GM21619 (cell line): Measurements from ENCODE around the gene ASCL2.
"Not testable (repeated sequence)": the region's sequence is repeated elsewhere in the genome, so short reads cannot be mapped to it uniquely, and the experiment has no call there.

ENCODE experiments used
- ATAC-seq: cut with Tn5 transposase; IDR thresholded peaks from one replicate; pipeline ENCODE4 v1.9.1; 2021; ENCODE audit not compliant: unreplicated experiment

Gene ASCL2

DNA sequence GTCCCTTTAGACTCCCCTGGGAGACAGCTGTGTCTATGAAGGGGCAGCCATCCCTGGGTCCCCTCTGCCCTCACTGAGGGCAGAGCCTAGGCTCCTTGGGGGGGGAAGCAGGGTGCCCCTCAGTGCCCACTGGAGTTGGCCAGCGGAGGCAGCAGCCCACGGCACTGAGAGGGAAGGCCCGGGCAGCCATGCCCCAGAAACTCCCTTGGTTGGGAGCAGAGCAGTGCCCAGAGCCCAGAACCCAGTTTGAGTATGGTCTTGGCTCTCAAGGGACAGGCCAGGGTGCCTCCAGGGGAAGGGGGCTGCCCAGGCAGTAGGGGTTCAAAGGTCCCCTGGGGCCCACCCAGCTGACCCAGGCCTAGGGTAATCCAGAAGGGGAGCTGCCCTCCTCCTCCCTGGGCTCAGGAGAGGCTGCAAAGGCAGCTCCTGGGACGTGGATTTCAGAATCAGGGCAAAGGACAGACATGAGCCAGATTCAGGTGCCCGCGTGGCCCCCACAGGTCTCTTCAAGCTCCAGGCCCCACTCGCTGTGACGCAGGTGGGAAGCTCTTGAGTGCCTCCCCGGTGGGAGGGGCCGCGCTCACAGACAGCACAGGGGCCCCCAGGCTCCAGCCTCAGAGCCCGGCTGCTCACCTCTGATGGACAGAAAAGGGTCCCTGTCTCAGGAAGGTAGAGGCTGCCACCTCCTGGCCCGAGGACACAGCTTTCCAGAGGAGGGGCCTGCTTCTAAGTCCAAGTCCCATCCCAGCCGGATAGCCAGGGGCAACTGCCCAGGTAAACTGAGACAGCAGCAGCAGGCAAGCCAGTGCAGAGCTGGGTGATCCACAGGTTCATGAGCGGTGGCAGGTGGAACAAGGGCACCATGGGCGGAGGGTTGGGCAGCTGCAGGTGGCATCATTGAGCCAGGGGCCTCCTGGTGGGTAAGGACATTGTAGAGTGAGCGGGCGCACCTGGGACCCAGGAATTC is 28.7 kb upstream of the ASCL2 start:
- ATAC-seq: no peak

DNA sequence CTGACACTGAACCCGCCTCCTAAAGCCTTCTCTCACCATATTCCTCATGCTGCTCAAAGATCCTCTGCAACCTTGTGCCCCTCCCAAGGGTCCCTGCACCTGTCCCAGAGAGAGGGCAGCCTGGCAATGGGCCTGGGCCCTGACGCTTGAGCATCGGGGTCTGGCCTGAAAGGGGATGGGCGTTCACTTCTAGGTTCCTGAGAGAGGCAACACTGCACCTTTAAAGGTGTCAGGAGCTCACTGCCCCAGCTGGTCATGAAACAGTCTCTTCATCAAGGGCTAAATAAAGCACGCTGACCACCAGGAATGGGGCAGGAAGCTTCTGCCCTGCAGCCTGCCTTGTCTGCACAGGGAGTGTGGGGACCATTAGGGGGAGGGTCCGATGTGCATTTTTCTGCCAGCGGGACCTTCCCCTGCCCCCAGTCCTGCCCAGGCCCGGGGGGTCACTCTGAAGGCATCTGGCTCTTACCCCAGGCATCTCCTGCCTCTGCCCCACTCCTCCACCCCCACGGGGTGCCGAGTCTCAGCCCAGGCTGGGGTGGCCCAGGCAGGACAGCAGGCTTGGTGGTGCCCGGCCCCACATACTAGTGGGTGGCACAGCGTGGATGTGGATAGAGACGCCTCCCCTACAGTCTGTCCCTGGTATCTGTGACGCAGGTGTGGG is 27.9 kb upstream of the ASCL2 start:
- no peak for ATAC-seq

DNA sequence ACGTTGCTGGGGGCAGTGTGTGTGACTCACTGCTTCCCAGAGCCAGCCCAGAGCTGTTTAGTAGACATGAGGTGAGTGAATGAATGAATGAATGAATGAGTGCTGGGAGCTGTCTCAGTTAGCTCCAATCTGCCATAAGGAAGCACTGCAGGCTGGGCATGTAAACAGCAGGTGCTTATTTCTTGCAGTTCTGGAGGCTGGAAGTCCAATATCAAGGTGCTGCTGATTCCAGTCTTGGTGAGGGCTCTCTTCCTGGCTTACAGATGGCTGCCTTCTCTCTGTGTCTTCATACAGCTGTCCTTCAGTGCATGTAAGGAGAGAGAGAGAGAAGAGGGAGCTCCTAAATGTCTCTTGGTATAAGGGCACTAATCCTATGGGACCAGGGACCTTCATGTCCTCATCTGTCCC is 27.2 kb upstream of the ASCL2 start:
- no peak for ATAC-seq

DNA sequence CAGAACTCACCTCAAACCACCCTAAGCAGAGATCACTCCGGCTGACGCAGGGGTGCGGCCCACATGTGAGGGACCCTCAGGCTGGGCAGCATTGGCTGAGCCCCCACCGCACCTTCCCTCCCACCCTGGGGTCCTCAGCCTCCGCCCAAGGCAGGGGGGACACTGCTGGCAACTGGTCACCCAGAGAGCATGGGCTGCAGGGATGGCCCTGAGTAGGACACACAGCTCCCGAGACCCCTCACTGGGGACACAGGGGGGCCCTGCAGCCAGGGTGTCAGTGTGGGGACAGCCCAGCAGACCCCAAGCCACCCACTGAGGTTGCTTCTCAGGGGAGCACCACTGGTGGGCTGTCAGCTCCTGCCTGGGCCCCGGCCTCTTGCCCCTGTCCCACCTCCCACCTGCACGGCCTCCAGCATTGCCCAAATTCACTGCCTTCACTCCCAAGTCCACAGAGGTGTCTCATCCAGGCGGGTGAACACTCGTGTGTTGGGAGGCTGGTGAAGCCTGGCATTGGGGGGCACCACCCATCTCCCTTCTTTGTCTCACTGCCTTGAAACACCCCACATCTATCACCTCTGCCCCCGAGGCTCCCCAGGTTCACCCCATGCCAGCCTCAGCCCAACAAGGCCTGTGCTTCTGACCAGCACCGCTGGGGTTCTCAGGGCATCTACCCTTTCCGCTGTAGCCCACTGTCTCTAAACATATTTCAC is 26.7 kb upstream of the ASCL2 start:
- ATAC-seq: no peak

DNA sequence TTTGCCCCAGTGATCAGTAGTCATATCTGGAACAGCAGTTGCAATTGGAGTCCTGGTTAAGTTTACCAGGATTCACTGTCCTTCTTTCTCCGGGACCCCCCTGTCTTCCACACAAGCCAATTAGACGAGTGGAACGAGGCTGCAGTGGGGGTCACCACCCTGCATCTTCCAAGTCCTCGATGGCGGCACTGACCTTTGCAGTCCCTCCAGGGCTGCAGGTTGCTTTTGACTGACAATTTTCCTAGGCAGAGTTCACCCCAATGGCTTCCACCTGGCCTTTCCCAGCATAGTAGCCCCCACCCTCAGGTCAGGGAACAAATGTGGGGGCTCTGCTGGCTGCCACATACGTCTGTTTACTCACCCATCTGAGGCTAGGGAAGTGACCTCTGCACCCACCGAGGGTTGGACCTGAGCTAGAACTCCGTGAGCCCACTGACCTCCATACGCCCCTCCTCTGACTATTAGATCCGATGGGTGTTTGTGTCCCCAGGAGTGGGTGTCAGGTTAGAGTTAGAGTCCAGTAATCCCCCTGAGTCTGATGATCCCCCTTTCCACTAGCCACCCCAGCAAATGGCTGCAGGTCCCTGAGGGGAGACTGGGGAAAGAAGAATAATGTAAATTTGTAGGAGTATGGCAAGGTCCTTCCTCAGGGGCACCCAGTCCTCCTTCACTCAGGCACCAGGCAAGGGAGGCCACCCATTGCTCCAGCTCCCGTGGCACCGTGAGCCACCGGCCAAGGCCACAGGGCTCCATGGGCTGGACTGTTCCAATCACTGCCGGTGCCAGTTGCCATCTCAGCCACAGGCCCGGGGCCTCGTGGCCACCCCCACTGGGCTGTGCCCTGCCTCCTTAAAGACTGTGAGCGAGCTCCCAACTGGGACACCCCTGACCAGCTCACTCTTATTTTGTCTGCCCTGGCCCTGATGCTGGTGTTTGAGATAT is 25.9 kb upstream of the ASCL2 start:
- ATAC-seq: no peak

DNA sequence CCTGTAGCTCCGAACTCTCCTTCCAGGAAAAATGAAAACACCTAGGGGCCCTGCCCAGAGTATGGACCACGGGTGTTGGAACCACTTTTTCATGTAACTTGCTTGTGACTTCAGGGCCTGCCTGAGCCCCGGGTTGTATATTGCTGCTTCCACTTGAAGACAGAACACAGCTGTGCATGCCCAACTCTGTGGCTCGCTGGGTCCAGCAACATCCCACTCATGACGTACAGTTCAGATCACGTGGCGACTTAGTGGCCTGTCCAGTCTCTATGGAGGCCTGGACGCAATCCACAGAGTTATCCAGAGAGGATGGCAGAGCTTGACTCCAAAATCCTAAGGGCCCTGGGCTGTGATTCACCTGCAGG is 24.5 kb upstream of the ASCL2 start:
- no peak for ATAC-seq

DNA sequence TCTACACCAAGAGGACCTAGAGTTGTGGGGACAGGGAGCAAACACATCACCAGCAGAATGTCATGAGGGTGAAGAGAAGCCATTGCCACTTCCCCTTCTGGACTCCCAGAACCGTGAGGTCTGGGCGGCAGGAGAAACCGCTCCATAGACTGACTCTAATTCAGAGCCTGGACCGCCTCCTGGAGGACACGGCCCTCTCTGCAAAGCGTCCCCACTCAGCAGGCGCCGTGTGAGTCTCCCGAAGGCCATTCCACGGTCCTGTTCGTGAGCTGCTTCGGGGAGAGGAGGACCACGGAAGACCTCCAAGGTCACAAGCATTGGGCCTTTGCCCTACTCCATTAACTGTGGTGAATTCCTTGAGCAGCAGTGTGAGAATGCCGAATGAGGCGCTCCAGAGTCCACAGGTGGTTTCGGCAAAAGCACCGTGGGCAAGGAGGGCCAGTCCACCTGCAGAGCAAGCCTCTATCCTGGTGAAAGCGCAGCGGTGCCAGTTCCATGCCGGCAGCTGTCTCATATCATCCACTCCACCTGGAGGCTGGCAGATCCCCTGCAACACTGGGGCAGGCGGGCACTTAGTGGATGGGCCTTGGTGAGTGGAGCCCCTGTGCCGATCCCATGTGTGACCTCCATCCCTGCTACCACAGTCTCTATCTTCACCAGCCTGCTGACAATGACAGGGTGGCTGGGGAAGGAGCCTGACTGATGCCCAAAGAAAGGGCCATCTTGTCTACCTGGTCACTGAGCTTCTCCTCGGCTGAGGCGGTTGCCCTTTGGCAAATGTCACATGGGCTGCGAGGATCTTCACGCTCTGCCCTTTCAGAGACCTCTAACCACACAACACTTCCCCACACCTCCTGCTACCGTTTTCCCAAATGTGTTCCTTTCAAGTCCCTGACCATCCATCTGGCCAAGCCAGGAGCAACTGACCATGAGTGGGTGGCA is 23.9 kb upstream of the ASCL2 start:
- no peak for ATAC-seq

DNA sequence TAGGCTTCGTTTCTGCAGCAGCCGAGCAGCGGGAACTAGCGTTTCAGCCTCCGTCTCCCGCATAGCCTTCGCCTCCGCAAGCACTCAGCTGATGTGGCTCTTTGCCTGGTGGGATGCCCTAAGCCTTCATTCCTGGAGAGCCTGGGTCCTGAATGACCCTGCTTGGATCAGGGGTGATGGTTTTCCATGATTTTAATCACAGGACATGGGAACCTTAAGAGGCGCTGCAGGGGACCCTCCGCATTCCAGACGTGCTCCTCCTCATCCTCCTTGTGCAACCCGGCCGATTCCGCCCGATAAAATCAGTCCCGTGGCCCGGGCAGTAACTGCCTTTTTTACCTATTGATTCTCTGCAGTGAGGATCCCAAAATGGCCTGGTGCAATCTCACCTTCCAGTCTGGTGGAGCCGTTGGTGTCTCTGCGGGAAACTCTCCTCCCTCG is 23.2 kb upstream of the ASCL2 start:
- ATAC-seq: no peak

DNA sequence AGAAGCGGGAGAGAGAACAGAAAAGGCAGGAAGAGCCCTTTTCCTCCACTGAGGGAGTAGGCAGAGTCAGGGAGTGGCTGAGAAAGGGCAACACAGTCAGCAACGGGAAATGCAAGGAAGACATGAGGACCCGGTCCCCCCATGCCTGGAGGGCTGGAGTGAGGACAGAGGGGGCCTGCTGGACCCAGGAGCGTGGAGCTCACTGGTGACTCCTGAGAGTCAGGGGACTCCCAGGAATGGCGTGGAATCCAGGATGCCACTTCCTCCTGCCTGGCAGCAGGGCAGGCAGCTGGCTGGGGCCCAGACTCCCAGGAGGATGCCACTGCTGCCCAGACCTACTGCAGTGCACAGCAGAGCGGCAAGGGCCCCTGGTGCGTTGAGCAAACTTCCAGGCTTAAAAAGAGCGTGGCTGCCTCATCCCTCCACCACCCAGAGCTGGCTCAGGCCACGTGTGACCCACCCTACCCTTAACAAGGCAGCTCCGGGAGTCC is 20.0 kb upstream of the ASCL2 start:
- no peak for ATAC-seq

DNA sequence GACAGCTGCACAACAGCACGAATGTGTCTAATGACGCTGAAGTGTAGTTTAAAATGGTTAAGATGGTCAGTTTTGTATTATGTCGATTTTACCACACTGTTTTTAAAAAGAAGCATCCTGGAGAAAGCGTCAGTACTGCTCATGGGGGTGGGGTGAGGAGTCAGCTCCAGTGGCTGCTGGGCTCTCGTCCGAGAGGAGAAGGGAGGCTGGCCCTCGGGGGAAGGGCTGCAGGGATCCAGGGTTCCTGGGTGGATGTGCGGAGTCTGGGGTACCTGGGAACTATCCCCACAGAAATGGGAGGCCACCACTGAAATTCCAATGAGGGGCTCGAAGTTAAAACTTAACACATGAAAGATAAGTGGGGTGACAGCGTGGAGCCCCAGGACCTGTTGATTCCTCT is 19.5 kb upstream of the ASCL2 start:
- no peak for ATAC-seq

DNA sequence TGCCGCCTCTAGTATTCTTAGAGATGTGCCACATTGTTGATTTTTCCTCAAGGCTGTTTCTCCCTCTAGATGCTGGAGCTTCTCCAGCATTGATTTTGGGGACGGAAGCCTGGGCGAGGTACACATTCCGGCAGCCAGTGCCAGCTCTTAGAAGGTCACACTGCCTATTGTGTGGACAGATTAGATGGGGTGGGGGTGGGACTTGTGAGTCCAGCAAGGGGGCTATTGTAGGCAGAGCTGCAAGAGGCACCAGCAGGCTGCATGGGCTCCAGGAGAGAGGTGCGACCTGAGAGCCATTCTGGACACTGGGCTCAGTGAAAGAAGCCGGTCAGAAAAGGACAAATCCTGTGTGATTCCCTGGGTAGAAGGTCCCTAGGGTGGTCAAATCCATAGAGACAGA is 19.0 kb upstream of the ASCL2 start:
- ATAC-seq: no peak

DNA sequence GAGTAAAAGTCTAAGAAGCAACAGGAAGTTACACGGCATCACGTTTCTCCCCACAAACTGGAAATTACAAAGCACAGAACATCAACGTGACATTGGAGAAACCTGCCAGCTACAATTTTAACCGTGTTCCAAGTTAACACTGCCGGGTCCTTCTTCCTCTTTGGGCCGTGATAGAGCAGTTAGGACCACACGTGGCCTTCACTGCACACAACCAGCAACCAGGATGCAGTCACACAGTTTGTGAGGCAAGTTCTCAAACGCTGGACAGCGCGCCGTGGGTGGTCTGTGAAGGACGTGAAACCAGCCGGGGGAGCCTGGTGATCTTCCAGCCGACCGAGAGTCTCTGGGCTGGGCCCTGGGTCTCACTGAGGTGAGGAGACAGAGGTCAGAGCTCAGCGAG is 16.7 kb upstream of the ASCL2 start:
- no peak for ATAC-seq

DNA sequence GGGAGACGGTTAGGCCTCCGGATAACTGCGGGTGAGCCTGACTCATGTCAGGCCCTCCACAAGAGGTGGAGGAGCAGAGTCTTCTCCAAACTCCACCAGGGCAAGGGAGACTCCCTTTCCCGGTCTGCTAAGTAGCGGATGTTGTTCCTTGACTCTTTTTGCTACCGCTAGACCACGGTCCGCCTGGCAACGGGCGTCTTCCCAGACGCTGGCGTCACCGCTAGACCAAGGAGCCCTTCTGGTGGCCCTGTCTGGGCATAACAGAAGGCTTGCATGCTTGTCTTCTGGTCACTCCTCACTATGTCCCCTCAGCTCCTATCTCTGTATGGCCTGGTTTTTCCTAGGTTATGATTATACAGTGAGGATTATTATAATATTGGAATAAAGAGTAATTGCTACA is 16.0 kb upstream of the ASCL2 start:
- ATAC-seq: not testable (repeated sequence)

DNA sequence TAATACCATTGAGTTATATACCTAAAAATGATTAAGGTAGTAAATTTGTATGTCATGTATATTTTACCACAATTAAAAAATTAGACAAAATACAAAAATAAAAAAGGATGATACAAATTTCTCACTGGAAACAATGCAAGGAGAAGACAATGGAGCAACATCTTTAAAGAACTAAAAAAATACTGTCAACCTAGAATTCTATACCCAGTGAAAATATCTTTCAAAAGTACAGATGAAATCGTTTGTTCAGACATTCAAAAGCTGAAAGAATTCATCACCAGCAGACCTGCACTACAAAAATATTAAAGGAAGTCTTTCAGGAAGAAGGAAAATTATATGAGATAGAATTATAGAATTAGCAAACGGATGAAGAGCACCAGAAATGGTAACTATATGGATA is 9.8 kb upstream of the ASCL2 start:
- ATAC-seq: no peak

DNA sequence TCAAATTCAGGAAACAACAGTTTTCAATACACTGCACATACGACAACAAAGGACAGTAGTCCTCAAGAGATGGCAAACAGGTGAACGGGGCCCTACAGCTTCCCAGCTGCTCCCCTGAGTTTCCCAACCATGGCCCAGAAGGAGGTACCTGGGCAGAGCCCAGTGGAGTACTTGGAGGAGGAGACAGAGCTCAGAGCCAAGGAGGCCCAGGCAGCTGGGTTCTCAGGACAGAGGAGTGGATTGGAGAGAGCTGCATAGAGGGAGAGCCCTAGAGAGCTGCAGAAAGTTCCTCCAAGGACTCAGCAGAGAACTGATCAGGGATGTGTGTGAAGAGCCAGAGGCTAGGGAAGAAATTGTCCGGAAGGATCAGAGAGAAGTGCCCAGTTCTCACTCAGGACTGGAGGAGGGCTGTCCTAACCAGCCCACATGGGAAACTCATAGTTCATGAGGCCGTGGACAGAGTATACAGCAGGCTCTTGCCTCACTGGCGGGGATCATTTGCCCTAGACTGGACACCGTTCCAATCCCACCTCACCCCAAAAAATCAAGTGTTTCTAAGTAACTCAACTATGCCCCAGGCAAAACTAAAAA is 7.6 kb upstream of the ASCL2 start:
- ATAC-seq: no peak

DNA sequence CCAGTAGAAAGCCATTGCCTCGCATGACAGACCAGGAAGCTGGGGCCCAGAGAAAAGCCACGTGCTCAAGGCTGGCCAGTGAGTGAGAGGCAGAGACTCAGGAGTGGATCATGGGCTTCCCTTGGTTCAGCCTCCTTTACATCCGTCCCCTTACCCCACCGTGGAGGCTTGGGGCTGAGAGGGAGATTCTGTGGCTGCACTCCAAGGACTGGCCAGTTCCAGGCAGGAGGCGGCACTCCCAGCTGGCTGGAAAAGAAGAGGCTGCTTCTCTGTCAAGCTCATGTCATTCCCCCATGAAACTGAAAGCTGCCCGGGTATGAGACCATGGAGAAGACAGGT is 6.6 kb upstream of the ASCL2 start:
- ATAC-seq: no peak

DNA sequence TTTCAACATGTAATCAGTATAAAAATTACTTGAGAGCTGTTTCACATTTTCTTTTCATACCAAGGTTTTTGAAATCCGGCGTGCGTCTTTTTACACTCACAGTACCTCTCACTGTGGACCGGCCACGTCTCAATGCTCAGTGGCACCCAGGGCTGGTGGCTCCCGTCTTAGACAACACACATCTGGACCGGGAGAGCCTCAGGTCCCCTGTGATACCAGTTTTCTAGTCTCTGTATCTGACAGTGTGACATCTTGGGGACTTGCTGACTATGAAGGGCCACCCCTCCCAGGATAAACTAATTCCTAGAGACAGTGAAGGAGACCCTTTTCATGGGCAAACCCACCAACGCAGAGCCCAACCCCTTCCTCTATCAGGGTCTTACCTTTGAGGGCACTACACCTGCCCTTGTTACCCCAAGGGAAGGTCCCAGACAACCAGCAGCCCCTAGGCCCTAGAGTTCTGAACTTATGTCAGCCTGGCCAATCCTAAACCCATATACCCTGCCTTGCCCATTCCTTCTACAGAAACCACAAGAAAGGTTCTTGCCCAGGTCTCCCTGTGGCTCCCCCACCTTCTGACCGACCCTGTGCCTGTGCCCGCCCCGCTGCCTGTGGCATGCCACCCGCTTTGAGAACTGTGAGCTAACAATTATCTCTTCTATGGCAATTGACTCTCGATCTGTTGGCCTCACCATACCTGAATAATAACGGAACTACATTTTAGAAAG is 6.1 kb upstream of the ASCL2 start:
- ATAC-seq: no peak
